ENCODE results near the gene MTX3.

DNA sequence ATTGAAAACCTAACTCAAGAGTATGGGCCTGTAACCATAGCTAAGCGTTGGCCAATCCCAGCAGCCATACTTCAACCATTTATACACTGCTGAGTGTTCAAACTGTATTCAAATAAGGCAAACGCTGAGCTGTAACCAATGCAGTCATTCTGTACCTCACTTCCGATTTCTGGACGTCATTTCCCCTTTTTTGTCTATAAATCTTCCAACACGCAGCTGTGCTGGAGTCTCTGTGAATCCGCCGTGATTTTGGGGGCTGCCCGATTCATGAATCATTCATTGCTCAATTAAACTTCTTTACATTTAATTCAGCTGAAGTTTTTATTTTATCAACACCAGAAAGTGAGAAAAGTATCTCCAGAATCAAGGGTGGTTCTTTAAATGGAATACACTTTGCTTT is 31.7 kb downstream of the MTX3 start:
- TF ChIP-seq, protein P1, sequence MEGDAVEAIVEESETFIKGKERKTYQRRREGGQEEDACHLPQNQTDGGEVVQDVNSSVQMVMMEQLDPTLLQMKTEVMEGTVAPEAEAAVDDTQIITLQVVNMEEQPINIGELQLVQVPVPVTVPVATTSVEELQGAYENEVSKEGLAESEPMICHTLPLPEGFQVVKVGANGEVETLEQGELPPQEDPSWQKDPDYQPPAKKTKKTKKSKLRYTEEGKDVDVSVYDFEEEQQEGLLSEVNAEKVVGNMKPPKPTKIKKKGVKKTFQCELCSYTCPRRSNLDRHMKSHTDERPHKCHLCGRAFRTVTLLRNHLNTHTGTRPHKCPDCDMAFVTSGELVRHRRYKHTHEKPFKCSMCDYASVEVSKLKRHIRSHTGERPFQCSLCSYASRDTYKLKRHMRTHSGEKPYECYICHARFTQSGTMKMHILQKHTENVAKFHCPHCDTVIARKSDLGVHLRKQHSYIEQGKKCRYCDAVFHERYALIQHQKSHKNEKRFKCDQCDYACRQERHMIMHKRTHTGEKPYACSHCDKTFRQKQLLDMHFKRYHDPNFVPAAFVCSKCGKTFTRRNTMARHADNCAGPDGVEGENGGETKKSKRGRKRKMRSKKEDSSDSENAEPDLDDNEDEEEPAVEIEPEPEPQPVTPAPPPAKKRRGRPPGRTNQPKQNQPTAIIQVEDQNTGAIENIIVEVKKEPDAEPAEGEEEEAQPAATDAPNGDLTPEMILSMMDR (IDR thresholded peaks at IDR 0.05; ENCODE audit: low read depth, low read length, missing input control), result no peak
- no peak for TF ChIP-seq ATF3 (IDR thresholded peaks at IDR 0.05)
